Glutamatergic neuron (in vitro differentiated cells): Measurements from ENCODE around the gene SLC35B1. TPM values are rescaled to one million over a fixed set of nuclear protein-coding genes. Genes with fewer than 3 reads are reported as not detected.

Experiments
- DNase-seq: peaks from one replicate; pipeline ENCODE4 v3.0.0; 2022
- H3K27ac Mint-ChIP-seq: one replicate; pipeline ENCODE4 v1.8.0; 2020; ENCODE audit warnings: mild to moderate bottlenecking, mixed read lengths, inconsistent platforms; ENCODE audit not compliant: unreplicated experiment
- H3K27me3 Mint-ChIP-seq: one replicate; pipeline ENCODE4 v1.8.0; 2020; ENCODE audit warnings: mild to moderate bottlenecking, moderate library complexity, mixed read lengths, inconsistent platforms; ENCODE audit not compliant: unreplicated experiment
- H3K36me3 Mint-ChIP-seq: one replicate; pipeline ENCODE4 v1.8.0; 2020; ENCODE audit warnings: mild to moderate bottlenecking, mixed read lengths, inconsistent platforms; ENCODE audit not compliant: unreplicated experiment
- H3K4me1 Mint-ChIP-seq: one replicate; pipeline ENCODE4 v1.8.0; 2020; ENCODE audit warnings: mild to moderate bottlenecking, low read depth, mixed read lengths, inconsistent platforms; ENCODE audit not compliant: unreplicated experiment
- H3K4me3 Mint-ChIP-seq: one replicate; pipeline ENCODE4 v1.8.0; 2020; ENCODE audit warnings: mild to moderate bottlenecking, mixed read lengths, inconsistent platforms; ENCODE audit not compliant: unreplicated experiment
- H3K9me3 Mint-ChIP-seq: one replicate; pipeline ENCODE4 v1.8.0; 2020; ENCODE audit warnings: mild to moderate bottlenecking, moderate library complexity, mixed read lengths, inconsistent platforms; ENCODE audit not compliant: unreplicated experiment
- CTCF ChIP-seq: fragments of 200-600 bp; sonication (generic); IDR thresholded peaks from one replicate; pipeline ENCODE4 v1.5.0; 2021; ENCODE audit not compliant: partially characterized antibody, unreplicated experiment
- total RNA-seq: library from RNA; stranded (reverse); fragmentation: NEBNext Ultra II Directional; extraction: Animal tissue kit (Norgen Biotek cat#: 25700); gene quantifications from one replicate; pipeline ENCODE4 v1.2.1, GENCODE V29; 2021; ENCODE audit not compliant: unreplicated experiment

The SLC35B1 gene
- total RNA-seq, 1 donor from 2014 or later, result 123 TPM

- Mint-ChIP-seq H3K9me3 (no peaks in the 10 kb centered on the region), H3K4me3 (no peak overlapping the region), H3K27me3 (no peaks in the 10 kb centered on the region), H3K27ac (no peak overlapping the region), H3K4me1 (peaks cover 19% of the 10 kb centered on the region), H3K36me3 (no peaks in the 10 kb centered on the region)
- DNase-seq, result no peak
- TF ChIP-seq CTCF, result no peak
Measured at GRCh38 chr17:49741009-49741691, 33.4 kb upstream of the SLC35B1 start.

- Mint-ChIP-seq H3K36me3 (no peaks in the 10 kb centered on the region), H3K9me3 (no peaks in the 10 kb centered on the region), H3K4me1 (peaks cover 19% of the 10 kb centered on the region), H3K27me3 (no peaks in the 10 kb centered on the region), H3K27ac (peak overlapping the region; percentile 67), H3K4me3 (no peak overlapping the region)
- TF ChIP-seq CTCF, result no peak
- no peak for DNase-seq
Measured at GRCh38 chr17:49739641-49740271, 32.0 kb upstream of the SLC35B1 start.

DNA sequence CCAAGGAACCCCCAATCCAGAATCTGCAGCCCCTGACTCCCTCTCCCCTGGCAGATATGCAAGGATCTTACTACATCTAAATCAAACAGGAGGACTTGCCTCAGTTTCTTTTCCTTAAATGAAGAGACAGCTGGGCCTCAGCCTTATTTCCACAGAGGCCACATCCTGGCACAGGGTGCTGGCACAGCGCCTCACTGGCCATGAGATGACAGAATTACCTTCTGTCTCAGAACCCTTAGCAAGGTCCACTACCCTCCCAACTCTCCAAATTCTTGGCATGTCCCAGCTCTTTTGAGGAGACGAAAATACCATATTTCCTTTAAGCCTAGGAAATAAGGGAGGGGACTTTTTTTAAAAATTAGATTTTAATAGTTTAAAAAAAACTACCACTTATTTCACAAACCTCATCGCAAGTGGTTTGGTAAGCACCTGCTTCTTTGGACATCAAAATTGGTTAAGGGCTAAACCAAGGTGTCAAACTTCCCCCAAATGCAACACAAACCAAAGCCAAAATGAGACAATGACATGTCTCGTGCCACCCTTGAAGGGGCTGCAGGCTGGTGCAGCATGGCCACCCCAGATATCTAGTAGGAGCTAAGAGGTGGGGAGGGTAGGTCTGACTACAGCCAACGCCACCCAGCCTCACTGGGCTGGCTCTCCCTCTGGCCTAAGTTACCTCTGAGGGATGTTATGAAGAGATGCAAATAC lies 30.8 kb upstream of the SLC35B1 start:
- DNase-seq, result no peak
- Mint-ChIP-seq H3K27me3 (no peaks in the 10 kb centered on the region), H3K27ac (no peak overlapping the region), H3K36me3 (no peaks in the 10 kb centered on the region), H3K4me3 (no peak overlapping the region), H3K4me1 (peaks cover 19% of the 10 kb centered on the region), H3K9me3 (no peaks in the 10 kb centered on the region)
- TF ChIP-seq CTCF, result no peak

GRCh38 chr17:49734515-49735490 lies 27.0 kb upstream of the SLC35B1 start:
- no peak for DNase-seq
- Mint-ChIP-seq H3K27ac (no peak overlapping the region), H3K4me1 (peaks cover 17% of the 10 kb centered on the region), H3K36me3 (no peaks in the 10 kb centered on the region), H3K4me3 (no peak overlapping the region), H3K27me3 (no peaks in the 10 kb centered on the region), H3K9me3 (no peaks in the 10 kb centered on the region)
- no peak for TF ChIP-seq CTCF
